OCI-LY1 (cell line): ENCODE results near the gene PNO1.

Experiments used
- CTCF ChIP-seq: fragments of 200-600 bp; sonication (generic), shearing (Covaris generic); IDR thresholded peaks from 2 replicates; pipeline ENCODE4 v1.5.1; 2017; ENCODE audit warnings: mild to moderate bottlenecking, antibody characterized with exemption, low read length, moderate library complexity, mixed read lengths
- EZH2 ChIP-seq: fragments of 200-600 bp; sonication (generic), shearing (Covaris generic); IDR thresholded peaks from 2 replicates; pipeline ENCODE4 v1.8.0; 2017; ENCODE audit warnings: borderline replicate concordance, mixed run types, mild to moderate bottlenecking, antibody characterized with exemption, low read length, moderate library complexity, mixed read lengths

- TF ChIP-seq EZH2: no peak
- peak; percentile 62 for TF ChIP-seq CTCF
Measured at GRCh38 chr2:68110102-68110501, 47.6 kb upstream of the PNO1 start.
